Heart right ventricle (tissue), 16 donors: ENCODE measurements around the gene SH3BP4. TPM values are rescaled to one million over a fixed set of nuclear protein-coding genes. Genes with fewer than 3 reads are reported as not detected.

ENCODE experiments used
- ATAC-seq, 8 donors: fragments of 200-7000 bp; cut with Tn5 transposase; one replicate each; pipeline ENCODE4 v1.9.1; 2020; ENCODE audit warnings: mild to moderate bottlenecking in 8 of 8, moderate library complexity in 8 of 8, moderate number of reproducible peaks in 1 of 8
- DNase-seq, 2 donors: peaks; one replicate each; pipeline ENCODE4 v3.0.0-alpha.2; 2020
- H3K27ac ChIP-seq, 10 donors: fragments of 200-600 bp; sonication (generic) in 2 of 10; one replicate each; pipeline versions ENCODE4 v1.5.0 to v1.8.0; 2020 to 2022; ENCODE audit warnings: mild to moderate bottlenecking in 3 of 10
- H3K27me3 ChIP-seq, 7 donors: fragments of 200-600 bp; one replicate each; pipeline ENCODE4 v1.8.0; 2021 to 2022; ENCODE audit warnings: mild to moderate bottlenecking in 2 of 7
- H3K36me3 ChIP-seq, 9 donors: fragments of 200-600 bp; sonication (generic) in 1 of 9; one replicate each; pipeline versions ENCODE4 v1.5.0 to v1.8.0; 2020 to 2022; ENCODE audit warnings: mild to moderate bottlenecking in 2 of 9
- H3K4me1 ChIP-seq, 9 donors: fragments of 200-600 bp; sonication (generic) in 1 of 9; one replicate each; pipeline versions ENCODE4 v1.5.0 to v1.8.0; 2020 to 2022; ENCODE audit warnings: mild to moderate bottlenecking in 4 of 9
- H3K4me3 ChIP-seq, 10 donors: fragments of 200-600 bp; sonication (generic) in 2 of 10; one replicate each; pipeline versions ENCODE4 v1.5.0 to v1.8.0; 2020 to 2022; ENCODE audit warnings: mild to moderate bottlenecking in 7 of 10, moderate library complexity in 2 of 10
- H3K9me3 ChIP-seq, 11 donors: fragments of 200-600 bp in 10 of 11; sonication (generic) in 2 of 11; one replicate each; pipeline versions ENCODE4 v1.5.0 to v1.8.0; 2013 to 2022; ENCODE audit warnings: mild to moderate bottlenecking in 2 of 11, control low read depth in 1 of 11, moderate library complexity in 1 of 11
- WGBS, 2 donors: extraction: QIAGEN DNeasy Blood & Tissue Kit; methylation state at CpG; one replicate each; pipeline ENCODE4 v1.1.7; 2013; ENCODE audit warnings: inconsistent platforms in 1 of 2; 5-methylcytosine and 5-hydroxymethylcytosine counted together
- intact Hi-C, 10 donors: fragments of 100-400 bp; cut with DNase I; formaldehyde crosslinking; loops; one replicate each; pipeline versions ENCODE4 v1.11.1 to v1.14.2; 2022
- polyA plus RNA-seq, 2 donors: library from polyadenylated mRNA; stranded (reverse); fragments of 200-250 nt; gene quantifications; one replicate each; pipeline ENCODE4 v1.2.3, GENCODE V29; 2013
- total RNA-seq, 10 donors: library from RNA; stranded (reverse); fragmentation: NEBNext Ultra II Directional in 3 of 10; extraction: Animal tissue kit (Norgen Biotek cat#: 25700) in 3 of 10; gene quantifications; one replicate each; pipeline versions ENCODE4 v1.2.1 to v1.2.4, GENCODE V29; 2021 to 2023
- TF ChIP-seq, protein P1 (sequence below), 9 donors: fragments of 200-600 bp; sonication (generic) in 2 of 9; IDR thresholded peaks; one replicate each; pipeline versions ENCODE4 v1.5.0 to v1.8.0; 2021 to 2022; ENCODE audit warnings: antibody characterized with exemption in 9 of 9, mild to moderate bottlenecking in 5 of 9, moderate library complexity in 1 of 9
- donor health status: Arrhythmogenic right ventricular cardiomyopathy.
- donor health status: ischemic (EF 13 %, LVEDD 7.1; RV severe dilation, severe dysfunction).
- donor health status: healthy with polysubstance abuse.
- donor health status: DM: no; HTN: yes; CAD: no.
- donor health status: DM: no; HTN: no; CAD: no.
- donor health status: ischemic (EF 25% LVEDD 6.9; RV normal size, moderate dysfunction).
- donor health status: ischemic (EF 25% LVEDD 5.7; RV mildly dilated, moderate dysfunction).
- donor health status: healthy.
- donor health status: DM: yes; HTN: yes; CAD: no.
- donor health status: Ischemic cardiomyopathy.
- donor health status: ischemic (EF 35%, LVEDD 5.7; RV mildly dilated, moderate dysfunction).
- donor health status: nonischemic (EF 11% LVEDD 7.7; RV severe dilation, severe dysfunction).
- donor health status: DM: yes; HTN: yes; CAD: no.
- donor health status: PGD.
- donor health status: ischemic (EF 29% LVEDD 5.4; RV normal size, mild dysfunction).
- donor health status: nonischemic (EF 23%, LVEDD 6.1; RV moderate dilation, normal function).

Gene SH3BP4
- total and polyA plus RNA-seq, 12 donors: 6.3 to 15.3 (median 10.8) TPM

GRCh38 chr2:235034265-235035118, 82.7 kb downstream of the SH3BP4 start:
- 94 to 96% methylated on average over 30 of the region's 30 CpGs for WGBS, 2 donors
- no peak for DNase-seq
- TF ChIP-seq, protein P1, sequence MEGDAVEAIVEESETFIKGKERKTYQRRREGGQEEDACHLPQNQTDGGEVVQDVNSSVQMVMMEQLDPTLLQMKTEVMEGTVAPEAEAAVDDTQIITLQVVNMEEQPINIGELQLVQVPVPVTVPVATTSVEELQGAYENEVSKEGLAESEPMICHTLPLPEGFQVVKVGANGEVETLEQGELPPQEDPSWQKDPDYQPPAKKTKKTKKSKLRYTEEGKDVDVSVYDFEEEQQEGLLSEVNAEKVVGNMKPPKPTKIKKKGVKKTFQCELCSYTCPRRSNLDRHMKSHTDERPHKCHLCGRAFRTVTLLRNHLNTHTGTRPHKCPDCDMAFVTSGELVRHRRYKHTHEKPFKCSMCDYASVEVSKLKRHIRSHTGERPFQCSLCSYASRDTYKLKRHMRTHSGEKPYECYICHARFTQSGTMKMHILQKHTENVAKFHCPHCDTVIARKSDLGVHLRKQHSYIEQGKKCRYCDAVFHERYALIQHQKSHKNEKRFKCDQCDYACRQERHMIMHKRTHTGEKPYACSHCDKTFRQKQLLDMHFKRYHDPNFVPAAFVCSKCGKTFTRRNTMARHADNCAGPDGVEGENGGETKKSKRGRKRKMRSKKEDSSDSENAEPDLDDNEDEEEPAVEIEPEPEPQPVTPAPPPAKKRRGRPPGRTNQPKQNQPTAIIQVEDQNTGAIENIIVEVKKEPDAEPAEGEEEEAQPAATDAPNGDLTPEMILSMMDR (IDR thresholded peaks at IDR 0.05): no peak
- ATAC-seq: no peak
- intact Hi-C loops: no loop called here
- Histone ChIP-seq H3K27me3 (no peaks in the 10 kb centered on the region), H3K4me3 (no peak overlapping the region), H3K27ac (no peak overlapping the region), H3K36me3 (peaks cover 0 to 36% (median 0%) of the 10 kb centered on the region in 9 donors), H3K9me3 (no peaks in the 10 kb centered on the region), H3K4me1 (peaks cover 0 to 11% (median 0%) of the 10 kb centered on the region in 9 donors)

DNA sequence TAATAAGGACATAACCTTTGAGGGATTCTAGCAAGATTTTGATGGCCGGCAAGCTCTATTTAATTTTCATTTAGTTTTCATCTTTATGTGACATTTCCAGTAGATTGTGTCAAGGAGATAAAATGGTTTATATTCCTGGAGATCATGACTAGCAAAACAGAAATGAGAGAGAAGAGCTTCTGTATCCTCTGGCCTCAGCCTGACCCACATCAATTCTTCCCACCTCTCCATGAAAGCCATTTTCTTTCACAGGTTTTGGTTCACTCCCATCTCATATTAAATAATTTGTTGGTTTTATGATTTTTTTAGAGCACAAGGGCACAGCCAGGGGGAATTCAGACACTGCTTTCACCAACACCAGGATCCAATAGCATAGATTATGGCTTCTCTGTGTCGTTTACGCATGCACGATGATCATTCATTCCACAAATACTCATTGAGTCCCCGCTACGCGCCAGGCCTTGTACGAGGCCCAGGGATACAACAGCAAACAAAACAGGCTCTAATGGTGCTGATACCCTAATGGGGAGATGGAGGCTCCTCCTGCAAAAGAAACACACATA, 85.9 kb downstream of the SH3BP4 start:
- Histone ChIP-seq H3K27ac (no peak overlapping the region), H3K9me3 (no peaks in the 10 kb centered on the region), H3K27me3 (no peaks in the 10 kb centered on the region), H3K36me3 (peaks cover 0 to 63% (median 15%) of the 10 kb centered on the region in 9 donors), H3K4me1 (no peaks in the 10 kb centered on the region), H3K4me3 (no peak overlapping the region)
- TF ChIP-seq, protein P1 (IDR thresholded peaks at IDR 0.05): no peak
- intact Hi-C loops: no loop called here
- no peak for DNase-seq
- whole genome bisulfite sequencing, 2 donors: 96% methylated on average over 8 of the region's 8 CpGs
- no peak for ATAC-seq

DNA sequence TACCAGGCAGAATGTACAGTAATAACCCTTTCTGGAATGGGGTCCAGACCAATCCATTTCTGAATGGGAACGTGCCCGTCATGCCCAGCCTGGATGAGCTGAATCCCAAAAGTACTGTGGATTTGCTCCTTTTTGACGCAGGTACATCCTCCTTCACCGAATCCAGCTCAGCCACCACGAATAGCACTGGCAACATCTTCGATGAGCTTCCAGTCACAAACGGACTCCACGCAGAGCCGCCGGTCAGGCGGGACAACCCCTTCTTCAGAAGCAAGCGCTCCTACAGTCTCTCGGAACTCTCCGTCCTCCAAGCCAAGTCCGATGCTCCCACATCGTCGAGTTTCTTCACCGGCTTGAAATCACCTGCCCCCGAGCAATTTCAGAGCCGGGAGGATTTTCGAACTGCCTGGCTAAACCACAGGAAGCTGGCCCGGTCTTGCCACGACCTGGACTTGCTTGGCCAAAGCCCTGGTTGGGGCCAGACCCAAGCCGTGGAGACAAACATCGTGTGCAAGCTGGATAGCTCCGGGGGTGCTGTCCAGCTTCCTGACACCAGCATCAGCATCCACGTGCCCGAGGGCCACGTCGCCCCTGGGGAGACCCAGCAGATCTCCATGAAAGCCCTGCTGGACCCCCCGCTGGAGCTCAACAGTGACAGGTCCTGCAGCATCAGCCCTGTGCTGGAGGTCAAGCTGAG, 89.6 kb downstream of the SH3BP4 start:
- no peak overlapping the region for H3K4me3 ChIP-seq
- 94% methylated on average over 31 of the region's 31 CpGs for WGBS, 2 donors
- no peaks in the 10 kb centered on the region for H3K27me3 ChIP-seq
- intact Hi-C loops: loop anchor here in 1 of 10 donors (10.0 kb wide), 1 partner anchor 87 kb away; the partner anchor contains the start of gene SH3BP4
- TF ChIP-seq, protein P1 (IDR thresholded peaks at IDR 0.05): no peak
- H3K36me3 ChIP-seq: peaks cover 0 to 61% (median 18%) of the 10 kb centered on the region in 9 donors
- no peak for ATAC-seq
- no peak for DNase-seq
- H3K9me3 ChIP-seq: no peaks in the 10 kb centered on the region
- no peak overlapping the region for H3K27ac ChIP-seq
- peaks cover 0 to 18% (median 5%) of the 10 kb centered on the region in 9 donors for H3K4me1 ChIP-seq

DNA sequence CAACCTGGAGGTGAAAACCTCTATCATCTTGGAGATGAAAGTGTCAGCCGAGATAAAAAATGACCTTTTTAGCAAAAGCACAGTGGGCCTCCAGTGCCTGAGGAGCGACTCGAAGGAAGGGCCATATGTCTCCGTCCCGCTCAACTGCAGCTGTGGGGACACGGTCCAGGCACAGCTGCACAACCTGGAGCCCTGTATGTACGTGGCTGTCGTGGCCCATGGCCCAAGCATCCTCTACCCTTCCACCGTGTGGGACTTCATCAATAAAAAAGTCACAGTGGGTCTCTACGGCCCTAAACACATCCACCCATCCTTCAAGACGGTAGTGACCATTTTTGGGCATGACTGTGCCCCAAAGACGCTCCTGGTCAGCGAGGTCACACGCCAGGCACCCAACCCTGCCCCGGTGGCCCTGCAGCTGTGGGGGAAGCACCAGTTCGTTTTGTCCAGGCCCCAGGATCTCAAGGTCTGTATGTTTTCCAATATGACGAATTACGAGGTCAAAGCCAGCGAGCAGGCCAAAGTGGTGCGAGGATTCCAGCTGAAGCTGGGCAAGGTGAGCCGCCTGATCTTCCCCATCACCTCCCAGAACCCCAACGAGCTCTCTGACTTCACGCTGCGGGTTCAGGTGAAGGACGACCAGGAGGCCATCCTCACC, 90.2 kb downstream of the SH3BP4 start:
- WGBS, 2 donors: 96 to 97% methylated on average over 25 of the region's 25 CpGs
- no peak for DNase-seq
- ATAC-seq: no peak
- Histone ChIP-seq H3K27me3 (no peaks in the 10 kb centered on the region), H3K27ac (no peak overlapping the region), H3K4me3 (no peak overlapping the region), H3K36me3 (peaks cover 0 to 65% (median 18%) of the 10 kb centered on the region in 9 donors), H3K9me3 (no peaks in the 10 kb centered on the region), H3K4me1 (peaks cover 0 to 21% (median 5%) of the 10 kb centered on the region in 9 donors)
- TF ChIP-seq, protein P1 (IDR thresholded peaks at IDR 0.05): no peak
- intact Hi-C loops: loop anchor here in 1 of 10 donors (10.0 kb wide), 1 partner anchor 87 kb away; the partner anchor contains the start of gene SH3BP4
